Stromal cell of bone marrow (primary cell): ENCODE measurements around the gene SNAPC5.
A peak's percentile ranks its signal among the peaks of the same experiment; 100 is the strongest.
"Not testable (repeated sequence)": the region's sequence is repeated elsewhere in the genome, so short reads cannot be mapped to it uniquely, and the experiment has no call there.

Experiments used
- DNase-seq: peaks from one replicate; pipeline ENCODE4 v3.0.0-alpha.2; 2012; ENCODE audit warnings: low read depth

Gene SNAPC5

GRCh38 chr15:66491846-66492245, 5.7 kb downstream of the SNAPC5 start:
- DNase-seq = no peak

- no peak for DNase-seq
These were observed 8.3 kb downstream of the SNAPC5 start for GRCh38 chr15:66489179-66489791.

GRCh38 chr15:66488525-66488924, 9.0 kb downstream of the SNAPC5 start:
- DNase-seq = no peak

GRCh38 chr15:66486887-66487286, 10.7 kb downstream of the SNAPC5 start:
- no peak for DNase-seq

- no peak for DNase-seq
These were observed 12.9 kb downstream of the SNAPC5 start for GRCh38 chr15:66484539-66485112.

- peak; percentile 31 for DNase-seq
These were observed 14.4 kb downstream of the SNAPC5 start for GRCh38 chr15:66483131-66483566.

- DNase-seq = no peak
These were observed 15.0 kb downstream of the SNAPC5 start for GRCh38 chr15:66482539-66482938.

GRCh38 chr15:66481107-66481856, 16.3 kb downstream of the SNAPC5 start:
- no peak for DNase-seq

GRCh38 chr15:66480267-66480666, 17.3 kb downstream of the SNAPC5 start:
- no peak for DNase-seq

GRCh38 chr15:66477011-66477410, 20.6 kb downstream of the SNAPC5 start:
- no peak for DNase-seq

GRCh38 chr15:66476535-66476934, 21.0 kb downstream of the SNAPC5 start:
- DNase-seq = no peak

- no peak for DNase-seq
These were observed 22.6 kb downstream of the SNAPC5 start for GRCh38 chr15:66474963-66475362.

- no peak for DNase-seq
These were observed 23.4 kb downstream of the SNAPC5 start for GRCh38 chr15:66474135-66474534.

- peak; percentile 13 for DNase-seq
These were observed 25.2 kb downstream of the SNAPC5 start for GRCh38 chr15:66472176-66472999.

GRCh38 chr15:66470825-66471224, 26.7 kb downstream of the SNAPC5 start:
- not testable (repeated sequence) for DNase-seq

GRCh38 chr15:66467162-66468040, 30.2 kb downstream of the SNAPC5 start:
- DNase-seq = not testable (repeated sequence)

- not testable (repeated sequence) for DNase-seq
These were observed 32.3 kb downstream of the SNAPC5 start for GRCh38 chr15:66465294-66465693.

- DNase-seq = no peak
These were observed 34.9 kb downstream of the SNAPC5 start for GRCh38 chr15:66462627-66463026.

- no peak for DNase-seq
These were observed 35.6 kb downstream of the SNAPC5 start for GRCh38 chr15:66461917-66462316.

- not testable (repeated sequence) for DNase-seq
These were observed 36.3 kb downstream of the SNAPC5 start for GRCh38 chr15:66461294-66461693.
